NT2/D1 (cell line): ENCODE data around the gene ARHGEF25.

Experiments
- SUZ12 ChIP-seq: IDR thresholded peaks from 2 replicates; pipeline ENCODE4 v1.6.1; 2011; ENCODE audit not compliant: insufficient read length, insufficient read depth; ENCODE audit errors: extremely low read depth
- ZNF274 ChIP-seq: IDR thresholded peaks from 2 replicates; pipeline ENCODE4 v1.6.1; 2011; ENCODE audit warnings: mild to moderate bottlenecking, low read depth, low read length

DNA sequence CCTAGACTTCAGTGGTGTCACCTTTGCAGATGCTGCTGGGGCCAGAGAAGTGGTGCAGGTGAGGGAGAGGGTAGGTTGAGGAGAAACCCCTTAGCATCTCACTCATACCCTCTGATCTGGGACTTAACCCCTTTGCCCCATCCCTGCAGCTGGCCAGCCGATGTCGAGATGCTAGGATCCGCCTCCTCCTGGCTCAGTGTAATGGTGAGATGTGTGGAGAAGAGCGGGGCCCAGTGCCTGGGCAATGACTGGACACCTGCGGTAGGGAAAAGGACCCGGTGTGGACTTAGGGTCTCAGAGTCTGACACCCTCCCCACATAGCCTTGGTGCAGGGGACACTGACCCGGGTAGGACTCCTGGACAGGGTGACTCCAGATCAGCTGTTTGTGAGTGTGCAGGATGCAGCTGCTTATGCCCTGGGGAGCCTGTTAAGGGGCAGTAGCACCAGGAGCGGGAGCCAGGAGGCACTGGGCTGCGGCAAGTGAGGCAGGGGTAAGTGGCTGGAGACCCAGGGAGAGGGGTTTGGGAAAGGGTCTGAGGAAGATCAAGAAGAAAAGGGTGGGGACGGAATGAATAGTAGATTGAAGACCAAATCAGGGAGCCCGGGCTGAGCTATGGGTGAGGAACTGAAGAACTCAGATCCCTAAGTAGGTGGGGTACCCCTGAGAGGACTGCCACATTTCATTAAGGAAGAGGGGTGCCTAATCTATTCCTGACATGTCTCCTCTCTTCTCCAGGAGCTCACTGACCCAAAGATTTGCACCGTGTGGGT lies 14.2 kb downstream of the ARHGEF25 start:
- TF ChIP-seq ZNF274: no peak
- no peak for TF ChIP-seq SUZ12
